Measurements from ENCODE around the gene HNF1B. TPM values are rescaled to one million over a fixed set of nuclear protein-coding genes. Genes with fewer than 3 reads are reported as not detected.

Gene HNF1B
- total and polyA plus RNA-seq, 2 donors (not counting 3 experiments of a cell fraction or from before 2014, with no cell fraction given), result not detected

DNA sequence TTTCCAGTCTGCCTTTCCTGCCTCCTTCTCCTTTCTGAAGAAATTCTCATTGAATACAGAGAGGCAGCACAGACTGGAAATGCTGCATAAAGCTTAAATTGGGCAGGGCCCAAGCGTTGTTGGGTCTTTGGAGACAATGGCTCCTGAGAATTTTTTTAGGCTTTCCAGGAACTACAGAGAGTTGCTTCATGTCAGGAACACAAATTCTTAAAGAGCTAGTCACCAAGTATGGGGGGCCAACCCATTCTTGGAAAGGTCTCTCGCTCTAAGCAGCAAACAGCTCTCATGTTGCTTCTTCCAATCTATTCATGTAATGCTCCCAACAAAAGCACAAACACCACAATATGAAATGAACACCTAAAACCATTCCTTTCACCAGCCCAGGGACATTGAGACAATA lies 6.9 kb downstream of the HNF1B start:
- no peak overlapping the region for H3K27ac ChIP-seq (ENCODE audit: insufficient read depth, low read depth, low read length)
- H3K4me3 ChIP-seq (replicated peaks in 1 of 3; ENCODE audit: insufficient read depth in 1 of 3, low read depth in 1 of 3, low read length in 3 of 3), result no peak overlapping the region
- FAIRE-seq (no peak), DNase-seq (ENCODE audit: low read depth, low spot score) (no peak)
- BruUV-seq (replicated peaks), result no TSS peak
- ChIA-PET POLR2A (no interaction called here), CTCF (interaction anchor here (0.9 kb wide), 1 partner anchor 78 kb away, joined by 3 read pairs; no protein-coding TSS in a partner anchor)
- no peak overlapping the region for H3K9ac ChIP-seq (replicated peaks; ENCODE audit: extremely low read depth, insufficient read depth, low read length)
- intact Hi-C loops (cut with micrococcal nuclease), result no loop called here
- no peaks in the 10 kb centered on the region for H4K20me1 ChIP-seq (replicated peaks; ENCODE audit: control insufficient read depth, extremely low read depth, insufficient read depth, low read length)
- peaks cover 5% of the 10 kb centered on the region for H3K4me1 ChIP-seq (ENCODE audit: control insufficient read depth, extremely low read depth, insufficient read depth, low read length)
- no peak overlapping the region for H3K4me2 ChIP-seq (ENCODE audit: insufficient read depth, low read length)
- H3K79me2 ChIP-seq (ENCODE audit: control insufficient read depth, insufficient read depth, low read length), result no peaks in the 10 kb centered on the region
- no peaks in the 10 kb centered on the region for H3K9me3 ChIP-seq (replicated peaks; ENCODE audit: control insufficient read depth, insufficient read depth, low read length)
- H3K36me3 ChIP-seq (ENCODE audit: control insufficient read depth in 2 of 2, extremely low read depth in 1 of 2, insufficient read depth in 2 of 2, low read length in 2 of 2), result no peaks in the 10 kb centered on the region
- H3K27me3 ChIP-seq (ENCODE audit: control insufficient read depth in 2 of 2, insufficient read depth in 2 of 2, low read length in 2 of 2), result peaks cover 43 to 57% of the 10 kb centered on the region in 2 experiments
- no peak for TF ChIP-seq POLR2A (IDR thresholded peaks at IDR 0.05; ENCODE audit: low read depth, low read length)
- no peak for TF ChIP-seq EZH2 (IDR thresholded peaks at IDR 0.05; ENCODE audit: borderline replicate concordance, low read depth, low read length, severe bottlenecking)
- no peak for TF ChIP-seq POLR2AphosphoS5 (IDR thresholded peaks at IDR 0.05; ENCODE audit: insufficient read depth, low read depth, low read length)
- TF ChIP-seq, protein P1, sequence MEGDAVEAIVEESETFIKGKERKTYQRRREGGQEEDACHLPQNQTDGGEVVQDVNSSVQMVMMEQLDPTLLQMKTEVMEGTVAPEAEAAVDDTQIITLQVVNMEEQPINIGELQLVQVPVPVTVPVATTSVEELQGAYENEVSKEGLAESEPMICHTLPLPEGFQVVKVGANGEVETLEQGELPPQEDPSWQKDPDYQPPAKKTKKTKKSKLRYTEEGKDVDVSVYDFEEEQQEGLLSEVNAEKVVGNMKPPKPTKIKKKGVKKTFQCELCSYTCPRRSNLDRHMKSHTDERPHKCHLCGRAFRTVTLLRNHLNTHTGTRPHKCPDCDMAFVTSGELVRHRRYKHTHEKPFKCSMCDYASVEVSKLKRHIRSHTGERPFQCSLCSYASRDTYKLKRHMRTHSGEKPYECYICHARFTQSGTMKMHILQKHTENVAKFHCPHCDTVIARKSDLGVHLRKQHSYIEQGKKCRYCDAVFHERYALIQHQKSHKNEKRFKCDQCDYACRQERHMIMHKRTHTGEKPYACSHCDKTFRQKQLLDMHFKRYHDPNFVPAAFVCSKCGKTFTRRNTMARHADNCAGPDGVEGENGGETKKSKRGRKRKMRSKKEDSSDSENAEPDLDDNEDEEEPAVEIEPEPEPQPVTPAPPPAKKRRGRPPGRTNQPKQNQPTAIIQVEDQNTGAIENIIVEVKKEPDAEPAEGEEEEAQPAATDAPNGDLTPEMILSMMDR (IDR thresholded peaks at IDR 0.05; ENCODE audit: extremely low read depth in 1 of 2, insufficient read depth in 1 of 2, low read depth in 1 of 2, low read length in 2 of 2), result no peak
- no peak for TF ChIP-seq GATA2 (IDR thresholded peaks at IDR 0.05; ENCODE audit: insufficient read depth, insufficient read length, low read depth, low read length)
- no peak for TF ChIP-seq MYC (IDR thresholded peaks at IDR 0.05; ENCODE audit: low read depth, low read length)
- no peak for TF ChIP-seq FOS (IDR thresholded peaks at IDR 0.05; ENCODE audit: borderline replicate concordance, insufficient read depth, low read length)
- no peak for TF ChIP-seq JUN (IDR thresholded peaks at IDR 0.05; ENCODE audit: borderline replicate concordance, insufficient read depth, insufficient read length, low read depth)
- TF ChIP-seq, protein P2, sequence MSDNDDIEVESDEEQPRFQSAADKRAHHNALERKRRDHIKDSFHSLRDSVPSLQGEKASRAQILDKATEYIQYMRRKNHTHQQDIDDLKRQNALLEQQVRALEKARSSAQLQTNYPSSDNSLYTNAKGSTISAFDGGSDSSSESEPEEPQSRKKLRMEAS (IDR thresholded peaks at IDR 0.05; ENCODE audit: insufficient read depth, insufficient read length), result no peak
- H2AFZ ChIP-seq (ENCODE audit: low read depth, low read length), result no peak overlapping the region
- H3K9me1 ChIP-seq (replicated peaks; ENCODE audit: control insufficient read depth, extremely low read depth, insufficient read depth, low read length), result no peaks in the 10 kb centered on the region
- dilution Hi-C loops (cut with MboI; ENCODE audit: extremely low pct_ligation_motif_present, low sequenced_read_pairs), result no loop called here

Measured in endothelial cell of umbilical vein (primary cell).